GM12874 (cell line): ENCODE results near the gene ZNF57.

Experiments used
- CTCF ChIP-seq: IDR thresholded peaks from 2 replicates; pipeline ENCODE4 v1.5.1; 2011; ENCODE audit warnings: low read depth, mild to moderate bottlenecking, control low read depth, low read length, moderate library complexity; ENCODE audit not compliant: insufficient read depth

ZNF57 gene

GRCh38 chr19:2900296-2901252, at the start of gene ZNF57:
Gene ZNF57 (plus strand): TSS chr19:2900928. CDS start chr19:2901046, 118 bp downstream.
- no peak for TF ChIP-seq CTCF

- TF ChIP-seq CTCF: no peak
Measured at GRCh38 chr19:2852598-2852997, 48.1 kb upstream of the ZNF57 start.

GRCh38 chr19:2853015-2853606, 47.6 kb upstream of the ZNF57 start:
- no peak for TF ChIP-seq CTCF

GRCh38 chr19:2854849-2855248, 45.9 kb upstream of the ZNF57 start:
- no peak for TF ChIP-seq CTCF

GRCh38 chr19:2856457-2857050, 44.2 kb upstream of the ZNF57 start:
- no peak for TF ChIP-seq CTCF

- TF ChIP-seq CTCF: no peak
Measured at GRCh38 chr19:2858864-2859263, 41.9 kb upstream of the ZNF57 start.

- no peak for TF ChIP-seq CTCF
Measured at GRCh38 chr19:2863816-2864215, 36.9 kb upstream of the ZNF57 start.
